Occipital lobe (tissue), 3 donors: ENCODE results near the gene HES7. TPM values are rescaled to one million over a fixed set of nuclear protein-coding genes. Genes with fewer than 3 reads are reported as not detected.

Experiments used
- DNase-seq: peaks from one replicate; lab custom pipeline; 2025; lab: John Stamatoyannopoulos, UW
- small RNA-seq: library from RNA; depleted of rRNA; stranded (forward); fragments of <200 nt; gene quantifications from one replicate; pipeline ENCODE3, GENCODE V24; 2014
- total RNA-seq: library from RNA; depleted of rRNA; stranded (reverse); fragments of >200 nt; gene quantifications from one replicate; pipeline ENCODE4 v1.2.3, GENCODE V29; 2014

The HES7 gene
- total RNA-seq, 1 donor from 2014 or later, result 0.31 TPM

- DNase-seq, result no peak
Measured at GRCh38 chr17:8074554-8074953, 49.4 kb downstream of the HES7 start.

- no peak for DNase-seq
Measured at GRCh38 chr17:8073627-8074484, 50.0 kb downstream of the HES7 start.

- DNase-seq, result no peak
Measured at GRCh38 chr17:8072729-8073461, 51.0 kb downstream of the HES7 start.

- no peak for DNase-seq
Measured at GRCh38 chr17:8072341-8072728, 51.6 kb downstream of the HES7 start.

GRCh38 chr17:8071496-8071895 is 52.4 kb downstream of the HES7 start:
- DNase-seq, result no peak

Small RNAs within 50 kb of the gene (small RNA-seq; reads per million reads assigned to genes)
- gene MIR4314, result not detected

Other genes with a start within 250 kb of the HES7 start
- gene CHD3, start 235.3 kb downstream of the HES7 start, total RNA-seq, result 337 TPM
- gene RNF227, start 207.8 kb downstream of the HES7 start, total RNA-seq, result 7.3 TPM
- gene KCNAB3, start 194.2 kb downstream of the HES7 start, total RNA-seq, result 2.7 TPM
- 22.3 TPM for gene TRAPPC1, start 192.2 kb downstream of the HES7 start, total RNA-seq
- 23.4 TPM for gene CNTROB, start 191.9 kb downstream of the HES7 start, total RNA-seq
- 0.16 TPM for gene GUCY2D, start 121.5 kb downstream of the HES7 start, total RNA-seq
- gene ALOX15B, start 85.0 kb downstream of the HES7 start, total RNA-seq, result 0.16 TPM
- 1.4 TPM for gene ALOX12B, start 36.4 kb downstream of the HES7 start, total RNA-seq
- gene ALOXE3, start 5.6 kb downstream of the HES7 start, total RNA-seq, result 0.47 TPM
- 7.8 TPM for gene PER1, start 28.3 kb upstream of the HES7 start, total RNA-seq
- 27.9 TPM for gene VAMP2, start 38.8 kb upstream of the HES7 start, total RNA-seq
- 35.9 TPM for gene TMEM107, start 52.3 kb upstream of the HES7 start, total RNA-seq
- 4.8 TPM for gene BORCS6, start 66.1 kb upstream of the HES7 start, total RNA-seq
- gene AURKB, start 86.5 kb upstream of the HES7 start, total RNA-seq, result 2.7 TPM
- gene CTC1, start 124.0 kb upstream of the HES7 start, total RNA-seq, result 12.2 TPM
- 20.0 TPM for gene PFAS, start 125.2 kb upstream of the HES7 start, total RNA-seq
- gene RANGRF, start 164.6 kb upstream of the HES7 start, total RNA-seq, result 3.7 TPM
- 0.31 TPM for gene SLC25A35, start 171.3 kb upstream of the HES7 start, total RNA-seq
- gene ARHGEF15, start 186.1 kb upstream of the HES7 start, total RNA-seq, result 0.47 TPM
- not detected for gene ODF4, start 215.7 kb upstream of the HES7 start, total RNA-seq